OCI-LY7 (cell line): ENCODE results near the gene EDN3.

Experiments used
- EZH2phosphoT487 ChIP-seq: fragments of 200-600 bp; sonication (generic); IDR thresholded peaks from 2 replicates; pipeline ENCODE4 v1.6.1; 2018; ENCODE audit warnings: low read depth, borderline replicate concordance, mild to moderate bottlenecking, mixed run types, antibody characterized with exemption, low read length, moderate library complexity, mixed read lengths
- TF ChIP-seq, protein P1 (sequence below): fragments of 200-600 bp; sonication (generic); conservative IDR thresholded peaks from 2 replicates; pipeline ENCODE4 v1.5.1; 2014; ENCODE audit warnings: mild to moderate bottlenecking, antibody characterized with exemption, low read length, moderate library complexity, mixed read lengths

GRCh38 chr20:59269411-59270025 lies 30.9 kb upstream of the EDN3 start:
- TF ChIP-seq, protein P1, sequence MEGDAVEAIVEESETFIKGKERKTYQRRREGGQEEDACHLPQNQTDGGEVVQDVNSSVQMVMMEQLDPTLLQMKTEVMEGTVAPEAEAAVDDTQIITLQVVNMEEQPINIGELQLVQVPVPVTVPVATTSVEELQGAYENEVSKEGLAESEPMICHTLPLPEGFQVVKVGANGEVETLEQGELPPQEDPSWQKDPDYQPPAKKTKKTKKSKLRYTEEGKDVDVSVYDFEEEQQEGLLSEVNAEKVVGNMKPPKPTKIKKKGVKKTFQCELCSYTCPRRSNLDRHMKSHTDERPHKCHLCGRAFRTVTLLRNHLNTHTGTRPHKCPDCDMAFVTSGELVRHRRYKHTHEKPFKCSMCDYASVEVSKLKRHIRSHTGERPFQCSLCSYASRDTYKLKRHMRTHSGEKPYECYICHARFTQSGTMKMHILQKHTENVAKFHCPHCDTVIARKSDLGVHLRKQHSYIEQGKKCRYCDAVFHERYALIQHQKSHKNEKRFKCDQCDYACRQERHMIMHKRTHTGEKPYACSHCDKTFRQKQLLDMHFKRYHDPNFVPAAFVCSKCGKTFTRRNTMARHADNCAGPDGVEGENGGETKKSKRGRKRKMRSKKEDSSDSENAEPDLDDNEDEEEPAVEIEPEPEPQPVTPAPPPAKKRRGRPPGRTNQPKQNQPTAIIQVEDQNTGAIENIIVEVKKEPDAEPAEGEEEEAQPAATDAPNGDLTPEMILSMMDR, result no peak
- TF ChIP-seq EZH2phosphoT487, result no peak
